Right lobe of liver (tissue), 4 donors: ENCODE measurements around the gene DYNC1LI1.

Source experiments
- CTCF ChIP-seq, 4 donors: fragments of 200-600 bp in 3 of 4; fragments of 450-650 bp in 1 of 4; IDR thresholded peaks; one replicate each; pipeline versions ENCODE4 v1.5.1 to v1.8.0; 2016 to 2022; ENCODE audit warnings: antibody characterized with exemption in 4 of 4, mild to moderate bottlenecking in 2 of 4
- POLR2A ChIP-seq: fragments of 450-650 bp; IDR thresholded peaks from one replicate; pipeline ENCODE4 v1.6.1; 2017; ENCODE audit warnings: antibody characterized with exemption, mild to moderate bottlenecking
- donor health status: DM: no; HTN: no; CAD: no.
- donor health status: DM: no; HTN: no; CAD: no.
- donor health status: DM: no; HTN: yes; CAD: no.

DNA sequence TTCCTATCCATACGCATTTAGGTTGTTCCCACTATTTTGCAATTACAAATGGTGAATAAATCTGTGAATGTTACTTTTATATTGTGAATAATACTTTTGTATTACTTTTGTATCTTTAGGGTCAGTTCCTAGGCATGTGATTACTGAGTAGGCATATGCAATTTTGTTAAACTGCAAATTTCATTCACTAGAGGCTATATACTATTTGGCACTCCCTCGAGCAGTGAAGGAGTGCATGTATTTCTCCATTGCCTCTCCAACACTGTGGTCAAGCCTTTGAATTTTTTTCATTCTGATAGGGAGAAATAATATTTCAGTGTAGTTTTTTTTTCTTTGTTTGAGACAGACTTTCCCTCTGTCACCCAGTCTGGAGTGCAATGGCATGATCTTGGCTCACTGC is 59.7 kb downstream of the DYNC1LI1 start:
- TF ChIP-seq POLR2A: no peak
- TF ChIP-seq CTCF (IDR thresholded peaks at IDR 0.05): no peak
